ENCODE measurements around the gene MTPN.

Gene MTPN

DNA sequence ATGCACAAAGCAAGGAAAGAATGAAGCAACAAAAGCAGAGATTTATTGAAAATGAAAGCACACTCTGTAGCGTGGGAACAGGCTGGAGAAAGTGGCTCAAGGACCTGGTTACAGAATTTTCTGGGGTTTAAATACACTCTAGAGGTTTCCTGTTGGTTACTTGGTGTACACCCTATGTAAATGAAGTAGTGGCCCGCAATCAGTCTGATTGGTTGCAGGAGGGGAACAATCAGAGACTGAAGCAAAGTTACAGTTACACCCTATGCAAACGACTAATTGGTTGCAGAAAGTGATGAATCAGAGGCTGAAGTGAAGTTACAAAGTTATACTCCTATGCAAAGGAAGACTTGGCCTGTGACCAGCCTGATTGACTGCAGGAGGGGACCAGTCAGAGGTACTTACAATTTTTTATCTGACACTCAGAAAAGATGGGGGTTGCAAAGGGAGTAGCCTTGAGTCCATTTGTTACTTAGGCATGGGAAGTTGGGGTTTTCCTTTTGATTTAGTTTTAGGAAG is 3.6 kb upstream of the MTPN start:
- DNase-seq, result no peak

DNA sequence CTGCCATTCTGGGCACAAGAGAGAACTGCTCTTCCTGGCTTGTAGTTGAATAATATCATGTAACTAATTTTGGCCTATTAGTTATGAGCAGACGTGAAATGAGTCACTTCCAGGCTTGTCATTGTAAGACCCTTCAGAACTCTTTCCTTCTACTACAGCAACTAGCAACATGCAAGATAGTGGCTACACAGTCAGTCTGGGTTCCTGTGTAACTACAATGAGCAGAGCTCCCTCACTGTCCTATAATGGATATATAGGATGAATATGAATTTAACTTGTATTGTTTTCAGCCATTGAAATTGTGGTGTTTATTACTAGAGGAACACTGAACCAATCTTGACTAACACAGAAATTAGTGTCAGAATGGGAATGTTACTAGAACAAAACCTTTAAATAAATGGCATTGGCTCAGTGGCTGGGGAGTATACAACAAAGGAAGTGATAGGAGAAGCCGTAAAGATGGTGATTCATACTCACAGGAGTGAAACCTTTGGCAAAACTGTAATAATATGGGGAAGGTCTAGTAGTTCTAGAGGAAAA is 2.9 kb upstream of the MTPN start:
- DNase-seq, result no peak

DNA sequence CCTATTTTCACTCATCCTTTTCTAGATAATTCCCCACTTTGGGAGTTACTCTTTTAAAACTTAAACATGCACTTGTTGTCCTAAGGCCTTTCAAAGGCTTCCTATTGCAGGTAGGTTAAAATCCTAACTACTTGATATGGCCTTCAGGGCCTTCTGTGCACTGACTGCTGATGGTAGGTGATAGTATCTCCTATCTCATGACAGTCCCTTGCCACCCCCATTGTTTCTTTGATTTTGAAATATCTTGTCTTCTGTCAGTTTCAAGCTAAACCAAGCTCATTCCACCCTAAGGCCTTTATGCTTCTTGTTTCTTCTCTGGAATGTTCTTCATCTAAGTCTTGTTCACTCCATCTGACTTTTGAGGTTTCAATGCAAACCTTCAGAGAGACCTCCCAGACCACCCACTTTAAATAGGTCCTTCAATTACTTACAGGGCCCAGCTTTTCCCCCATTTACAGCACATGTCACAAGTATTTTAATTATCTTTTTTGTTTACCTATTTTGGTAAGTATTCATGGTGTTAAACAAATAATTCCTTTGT is 2.4 kb upstream of the MTPN start:
- DNase-seq, result no peak

DNA sequence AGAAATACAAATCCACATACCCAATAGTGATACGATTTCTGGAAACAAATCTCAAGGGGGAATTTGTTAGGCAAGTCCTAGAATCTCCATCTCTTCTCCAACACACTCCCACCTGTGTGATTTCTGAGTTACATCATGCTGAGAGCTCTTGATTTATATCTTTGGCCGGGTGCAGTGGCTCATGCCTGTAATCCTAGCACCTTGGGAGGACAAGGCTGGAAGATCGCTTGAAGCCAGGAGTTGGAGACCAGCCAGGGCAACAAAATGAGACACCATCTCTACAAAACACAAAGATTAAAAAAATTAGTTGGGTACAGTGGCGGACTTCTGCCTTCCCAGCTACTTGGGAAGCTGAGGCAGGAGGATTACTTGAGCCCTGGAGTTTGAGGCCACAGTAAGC is 1.5 kb upstream of the MTPN start:
- DNase-seq, result no peak

DNA sequence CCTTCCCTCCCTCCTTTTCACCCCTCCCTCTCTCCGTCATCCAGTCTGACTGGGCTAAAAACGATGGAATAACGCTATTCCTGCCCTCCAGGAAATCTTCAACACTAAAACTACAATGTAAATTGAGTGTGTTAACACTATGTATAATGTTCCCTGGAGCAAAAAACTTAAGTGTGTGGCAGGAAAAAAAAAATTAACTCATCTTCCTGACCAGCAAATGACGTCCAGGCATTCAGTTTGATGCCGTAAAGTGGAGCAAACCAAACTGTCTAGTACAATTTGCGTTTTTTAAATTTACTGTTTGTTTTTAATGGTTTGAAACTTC is 545 bp upstream of the MTPN start:
- no peak for DNase-seq

DNA sequence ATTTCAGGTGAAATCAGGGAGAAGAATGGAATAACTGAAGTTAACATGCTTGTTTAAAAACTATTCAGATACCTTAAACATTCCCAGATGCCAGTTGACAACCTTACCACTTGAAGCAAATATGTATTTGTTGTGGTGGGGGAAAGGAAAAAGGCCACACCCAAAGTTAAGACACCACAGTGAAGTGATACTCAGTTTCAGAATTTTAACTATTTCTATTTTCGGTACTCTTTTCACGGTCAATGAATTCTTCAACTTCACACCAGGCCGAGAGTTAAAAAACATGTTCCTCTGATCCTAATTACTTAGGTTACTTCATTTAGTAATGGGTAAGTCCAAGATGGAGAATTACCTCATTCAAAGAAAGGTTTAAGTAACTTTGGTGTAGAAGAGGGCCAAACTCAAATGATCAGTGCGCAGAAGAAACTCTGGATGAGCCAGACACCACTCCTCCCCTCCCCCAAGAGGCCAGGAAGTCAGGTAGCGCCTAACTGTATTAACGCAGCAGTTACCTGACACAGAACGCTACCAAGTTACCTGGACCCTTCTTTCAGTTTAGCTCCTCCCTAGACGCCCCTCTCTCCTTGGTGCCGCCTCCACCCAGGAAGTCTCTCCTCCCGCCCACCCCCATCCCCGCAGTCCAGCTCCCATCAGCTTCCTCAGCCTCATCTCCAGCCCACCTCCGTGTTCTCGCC is 700 bp downstream of the MTPN start:
- no peak for DNase-seq

DNA sequence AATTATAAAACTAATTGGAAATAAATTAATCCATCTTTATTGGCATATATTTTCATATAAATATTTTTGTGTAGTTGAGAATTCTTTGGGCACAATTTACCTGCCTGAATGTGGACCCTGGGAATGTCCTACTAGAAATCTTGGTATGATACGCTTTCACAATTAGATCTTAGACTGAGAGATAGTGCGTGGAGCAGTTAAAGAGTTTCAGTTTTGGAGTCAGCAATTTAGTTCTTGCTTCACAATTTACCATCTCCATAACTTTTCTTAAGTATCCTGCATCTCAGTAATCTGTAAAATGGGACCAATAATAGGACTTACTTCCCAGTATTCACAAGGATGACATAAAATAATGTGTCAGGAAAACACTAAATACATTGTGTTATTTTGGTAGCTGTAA is 2.0 kb downstream of the MTPN start:
- no peak for DNase-seq

DNA sequence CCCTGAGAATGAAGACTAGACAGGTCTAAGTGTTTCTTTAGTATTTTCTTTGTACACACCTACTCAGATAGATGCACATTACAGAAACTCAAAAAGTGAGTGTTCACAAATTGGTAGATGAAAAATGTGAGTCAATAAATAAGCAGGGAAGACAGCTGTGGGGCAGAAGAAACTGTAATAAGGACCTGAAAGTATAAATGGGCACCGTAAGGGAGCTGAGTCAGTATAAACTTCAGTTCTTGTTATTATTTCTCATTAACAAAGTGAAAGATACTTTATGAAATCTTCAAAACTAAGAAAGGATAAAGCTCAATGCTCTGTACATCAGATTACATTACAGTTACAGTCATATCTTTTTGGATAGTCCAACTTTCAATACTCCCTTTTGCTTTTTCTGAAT is 2.5 kb downstream of the MTPN start:
- no peak for DNase-seq

DNA sequence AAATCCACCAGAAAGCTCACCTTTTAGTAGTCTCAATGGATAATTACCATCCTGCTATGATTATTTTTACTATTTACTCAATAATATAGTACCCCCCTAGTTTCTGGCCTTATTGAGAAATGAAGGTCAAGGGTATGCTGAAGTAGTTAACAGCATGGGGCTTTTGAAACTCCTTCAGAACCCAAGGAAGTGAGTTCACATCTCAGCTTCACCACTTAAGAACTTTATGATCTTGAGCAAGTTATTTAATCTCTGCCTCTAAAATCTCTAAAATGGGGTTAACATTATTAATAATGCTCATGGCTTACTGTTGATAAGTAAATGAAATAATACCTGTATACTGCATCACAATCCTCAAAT is 5.8 kb downstream of the MTPN start:
- no peak for DNase-seq

DNA sequence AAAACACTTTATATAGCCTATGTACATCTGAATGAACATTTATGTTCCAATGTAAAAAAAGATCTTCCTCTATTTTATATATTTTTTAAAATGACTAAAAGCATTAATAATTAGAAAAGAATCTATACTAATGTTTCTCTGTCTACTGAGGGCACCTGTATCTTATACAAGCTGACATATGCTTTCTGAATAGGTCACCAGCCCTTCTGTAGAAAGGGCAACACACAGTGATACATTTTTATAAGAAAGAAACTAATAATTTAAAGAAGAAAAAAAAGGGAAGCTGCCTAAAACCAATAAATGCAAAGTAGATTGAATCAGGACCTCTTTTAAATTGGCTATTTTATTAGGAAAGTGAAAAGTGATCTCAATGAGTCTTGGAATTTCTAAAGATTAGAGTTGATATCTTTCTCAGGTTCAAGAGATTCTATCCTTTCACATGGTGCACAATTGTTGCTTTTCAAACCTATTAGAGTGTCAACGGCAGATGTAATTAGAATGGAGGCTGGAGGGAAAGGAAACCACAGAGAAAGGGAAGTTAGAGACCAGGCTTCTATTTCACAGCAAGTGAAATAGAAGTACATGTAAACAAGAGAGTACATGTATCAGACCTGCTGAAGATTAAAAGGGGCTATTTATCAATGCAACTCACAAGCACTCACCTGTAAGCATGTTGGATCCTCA is 6.3 kb downstream of the MTPN start:
- no peak for DNase-seq

DNA sequence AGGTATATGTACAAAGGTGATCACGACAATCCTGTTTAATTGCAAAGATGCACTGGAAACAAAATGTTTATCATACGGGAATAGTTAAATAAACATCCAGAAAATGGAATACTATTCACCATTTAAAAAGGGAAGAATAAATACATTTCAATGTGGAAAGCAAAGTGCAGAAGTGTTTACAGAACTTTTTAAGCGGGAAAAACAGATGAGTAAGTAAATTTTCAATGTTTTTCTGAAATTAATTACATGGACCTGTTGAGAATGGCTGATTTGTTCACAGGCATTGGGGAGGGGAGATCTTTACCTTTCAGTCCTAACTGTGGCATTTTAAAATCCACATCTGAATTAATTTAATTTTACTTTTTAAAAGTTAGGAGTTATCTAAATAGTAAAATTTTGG is 7.1 kb downstream of the MTPN start:
- DNase-seq, result no peak

DNA sequence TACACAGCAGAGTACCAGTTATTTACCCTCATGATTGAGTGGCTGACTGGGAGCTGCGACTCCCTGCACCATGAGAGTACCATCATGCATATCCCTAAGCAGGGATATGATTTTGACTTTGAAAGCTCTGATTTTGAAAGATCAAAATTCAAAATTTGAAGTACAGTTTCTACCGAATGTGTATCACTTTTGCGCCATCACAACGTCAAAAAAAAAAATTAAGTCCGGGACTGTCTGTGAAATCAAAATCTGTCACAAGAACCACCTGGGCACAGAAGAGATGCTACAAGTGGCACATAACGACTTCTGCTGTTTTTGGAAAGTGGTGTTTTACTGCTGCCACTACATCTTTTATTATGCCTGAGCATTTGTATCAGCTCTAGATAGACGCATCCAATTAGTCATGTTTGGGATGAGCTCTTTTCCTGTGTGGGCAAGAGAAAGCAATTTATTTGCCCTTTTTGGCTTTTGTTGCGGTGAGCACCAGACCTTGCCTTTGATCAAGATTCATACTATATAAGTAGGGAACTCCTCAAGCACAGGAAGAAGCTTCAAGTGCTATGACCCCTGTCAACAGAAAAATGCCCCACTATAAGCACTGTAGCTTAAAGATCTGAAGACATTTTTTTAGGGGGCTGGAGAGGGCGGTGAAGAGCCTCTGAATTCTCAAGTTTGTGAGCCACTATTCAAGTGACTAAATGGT is 10.7 kb downstream of the MTPN start:
- DNase-seq, result no peak

DNA sequence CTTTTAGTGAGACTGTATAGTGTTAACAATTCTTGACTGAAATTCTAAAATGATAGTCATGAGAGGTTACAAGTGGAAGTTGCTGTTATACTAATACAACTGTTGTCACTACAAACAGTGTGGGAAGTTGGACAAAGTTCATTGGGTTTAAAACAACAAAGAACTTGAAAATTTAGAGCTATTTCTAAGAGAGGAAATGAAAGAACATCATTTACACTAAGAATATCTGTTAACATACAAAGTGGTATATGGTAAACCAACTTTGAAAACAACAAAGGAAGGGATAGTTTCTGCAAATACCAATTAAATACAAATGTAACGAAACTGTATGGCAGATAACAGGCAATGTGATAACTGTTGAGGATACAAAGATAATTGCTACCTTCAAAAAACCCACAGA is 11.6 kb downstream of the MTPN start:
- DNase-seq, result no peak

DNA sequence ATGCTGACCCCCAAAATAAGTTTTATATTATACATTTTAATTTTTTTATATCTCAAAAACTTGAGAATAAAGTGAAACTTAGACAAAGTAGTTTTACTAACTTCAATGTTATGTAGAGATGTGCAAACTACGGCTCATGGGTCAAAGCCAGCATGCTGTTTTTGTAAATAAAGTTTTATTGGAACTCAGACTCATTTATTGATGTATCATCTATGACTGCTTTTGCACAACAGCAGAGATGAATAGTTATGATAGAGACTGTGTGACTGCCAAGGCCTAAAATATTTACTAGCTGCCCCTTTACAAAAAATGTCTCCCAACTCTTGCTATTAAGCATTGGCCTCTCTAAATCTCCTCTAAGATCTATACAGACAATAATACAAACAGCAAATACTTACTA is 12.4 kb downstream of the MTPN start:
- no peak for DNase-seq

DNA sequence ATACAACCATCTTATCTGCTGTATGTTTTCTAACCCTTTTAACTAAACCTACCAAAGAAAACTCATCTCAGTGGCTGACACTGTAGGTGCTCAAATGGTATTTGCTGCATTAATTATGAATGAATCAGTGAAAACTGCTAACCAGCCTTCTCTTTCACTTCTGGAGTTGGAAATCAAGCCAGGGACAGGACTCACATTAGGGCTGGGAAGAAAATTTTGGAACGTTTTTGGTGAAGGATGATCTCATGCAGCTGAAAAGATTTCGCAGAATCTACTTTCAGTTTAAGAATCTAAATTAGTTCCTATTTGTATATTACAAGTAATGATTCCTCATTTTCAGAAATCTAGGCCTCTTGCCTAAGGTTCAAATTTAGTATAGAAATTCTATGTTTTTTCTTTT is 12.9 kb downstream of the MTPN start:
- DNase-seq, result no peak

DNA sequence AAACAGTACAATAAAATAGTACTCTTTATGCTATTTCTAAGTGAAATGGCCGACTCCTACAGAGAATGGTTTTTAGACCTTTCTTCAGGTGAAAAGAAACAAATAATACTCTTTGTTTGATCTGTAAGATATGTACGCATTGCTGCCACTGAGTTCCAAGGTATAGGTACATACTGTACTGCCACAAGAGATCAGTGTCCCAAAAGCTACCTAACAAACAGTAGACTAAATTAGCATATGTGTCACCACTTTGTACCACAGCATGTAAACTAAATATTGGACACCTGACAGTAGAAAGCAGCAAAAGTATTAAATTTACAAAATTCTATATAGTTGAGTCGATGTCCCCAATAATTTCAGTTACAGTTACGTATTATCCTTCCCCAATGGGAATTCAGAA is 14.4 kb downstream of the MTPN start:
- no peak for DNase-seq

DNA sequence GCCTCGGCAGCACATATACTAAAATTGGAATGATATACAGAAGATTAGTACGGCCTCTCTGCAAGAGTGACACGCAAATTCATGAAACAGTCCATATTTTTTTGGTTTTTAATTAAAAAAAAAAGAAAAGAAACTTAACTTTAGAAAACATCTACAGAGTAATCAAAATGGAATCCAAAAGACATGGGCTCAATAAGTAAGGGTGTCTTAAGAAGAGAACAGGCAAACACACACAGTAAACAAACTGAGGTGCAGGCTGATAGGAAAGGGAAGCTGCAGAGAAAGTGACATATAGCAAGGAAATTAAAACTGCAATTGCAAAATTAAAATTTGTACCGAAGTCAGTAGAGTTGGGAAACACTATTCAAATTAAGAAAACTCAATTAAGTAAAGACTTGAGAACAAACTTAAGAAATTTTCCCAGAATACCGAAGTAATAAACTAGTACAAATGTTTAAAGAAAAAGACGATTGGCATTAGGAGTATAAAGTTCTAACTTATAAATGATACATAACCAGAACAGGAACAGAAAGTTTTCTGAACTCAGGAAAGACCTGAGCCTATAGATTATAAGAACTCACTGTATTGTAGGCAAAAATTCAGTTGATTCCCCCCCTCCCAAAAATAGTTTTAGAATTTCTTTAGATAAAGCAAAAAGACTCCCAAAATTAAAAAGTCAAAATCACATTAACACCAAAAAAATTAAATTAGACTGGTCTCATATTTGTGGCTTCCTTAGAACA is 16.3 kb downstream of the MTPN start:
- DNase-seq, result no peak

DNA sequence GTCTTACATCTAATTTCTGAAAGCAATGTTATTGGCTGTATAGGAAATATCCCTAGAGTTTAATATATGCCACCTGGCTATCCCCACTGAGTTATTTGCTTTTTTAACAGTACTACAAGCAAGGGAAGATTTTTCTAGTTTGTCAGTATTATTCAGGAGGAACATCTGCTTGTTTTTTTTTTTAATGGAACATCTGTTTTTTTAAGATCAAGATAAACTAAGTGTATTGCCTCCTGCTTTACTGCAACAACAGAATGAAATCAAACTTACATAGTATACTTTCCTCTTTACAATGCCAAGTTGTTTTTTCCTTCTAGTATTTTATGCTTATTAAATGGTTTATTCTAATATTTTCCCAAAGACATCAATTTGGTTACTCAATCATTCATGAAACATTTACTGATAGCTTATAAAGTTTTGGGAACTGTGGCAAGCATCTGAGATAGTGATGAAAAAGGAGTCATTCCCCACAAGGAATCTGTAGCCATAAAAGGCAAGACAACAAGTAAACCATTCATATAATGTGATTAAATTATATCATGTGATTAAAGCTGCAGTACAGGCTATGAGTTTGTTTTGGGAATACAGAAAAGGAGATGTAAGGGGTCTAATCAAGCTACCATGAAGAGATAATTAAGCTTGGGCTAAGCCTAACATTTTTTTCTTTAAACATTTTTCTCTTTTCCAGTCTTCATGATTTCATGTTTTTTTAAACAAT is 17.4 kb downstream of the MTPN start:
- no peak for DNase-seq

DNA sequence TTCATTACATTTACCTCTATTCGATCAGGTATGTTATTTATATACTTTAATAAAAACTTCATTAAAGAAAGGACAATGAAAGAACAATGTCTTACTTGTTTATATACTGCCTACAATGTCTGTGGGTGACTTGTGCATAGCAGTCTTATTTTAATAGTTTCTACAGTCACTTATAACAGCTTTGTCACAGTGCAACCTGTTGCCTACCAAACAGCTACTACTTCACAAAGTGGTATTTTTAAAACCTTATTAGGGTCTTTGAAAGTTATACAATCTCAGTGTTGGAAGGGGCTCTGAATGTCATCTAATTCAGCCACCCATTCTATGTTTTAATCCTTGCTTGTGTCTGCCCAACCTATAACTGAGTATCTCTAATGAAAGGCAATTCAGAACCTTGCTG is 19.0 kb downstream of the MTPN start:
- no peak for DNase-seq

DNA sequence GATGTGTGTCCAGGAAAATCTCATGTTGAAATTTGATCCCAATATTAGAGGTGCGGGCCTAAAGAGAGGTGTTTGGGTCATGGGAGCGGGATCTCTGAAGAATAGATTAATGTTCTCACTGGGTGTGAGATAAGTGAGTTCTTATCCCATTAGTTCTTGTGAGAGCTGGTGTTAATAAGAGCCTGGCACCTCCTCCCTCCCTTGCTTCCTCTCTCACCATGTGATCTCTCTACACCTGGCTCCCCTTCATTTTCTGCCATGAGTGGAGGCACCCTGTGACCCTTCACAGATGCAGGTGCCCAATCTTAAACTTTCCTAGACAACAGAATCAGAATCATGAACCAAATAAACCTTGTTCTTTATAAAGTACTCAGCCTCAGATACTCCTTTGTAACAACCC is 19.5 kb downstream of the MTPN start:
- DNase-seq, result no peak

DNA sequence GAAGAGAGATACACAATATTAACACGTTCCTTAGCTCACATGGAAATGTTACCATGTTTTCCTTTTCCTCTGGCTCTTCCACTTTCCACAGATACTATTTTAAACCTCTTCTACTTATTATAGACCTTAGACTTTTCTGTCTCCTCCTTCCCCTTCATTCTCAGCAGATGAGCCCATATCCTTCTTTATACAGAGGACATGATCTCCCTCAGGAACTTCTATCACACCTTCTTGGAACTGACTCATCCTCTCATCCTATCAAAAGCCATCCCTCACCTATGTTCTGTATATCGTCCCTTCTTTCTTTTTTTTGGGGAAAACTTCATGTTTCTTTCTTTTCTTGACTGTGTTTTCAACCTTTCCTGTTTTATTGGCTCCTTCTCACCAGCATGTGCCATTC is 20.8 kb downstream of the MTPN start:
- no peak for DNase-seq

DNA sequence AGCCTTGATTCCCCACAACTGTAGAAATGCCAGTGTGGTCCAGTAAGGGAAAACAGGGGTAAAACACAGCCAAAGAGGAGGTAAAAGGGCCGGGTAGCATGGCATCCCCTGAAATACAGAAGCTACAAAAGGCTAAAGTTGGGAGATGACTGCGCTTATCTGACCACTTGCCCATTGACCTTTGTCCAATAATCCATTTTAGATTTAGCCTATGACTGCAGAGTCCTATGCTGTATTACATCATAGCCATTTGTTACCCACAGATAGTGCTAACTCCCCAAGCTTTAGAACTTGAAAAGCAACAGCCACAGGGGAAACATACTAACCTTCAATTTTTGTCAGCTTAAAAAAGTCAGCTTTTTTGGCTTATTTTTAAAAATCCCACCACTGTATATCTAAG is 26.2 kb downstream of the MTPN start:
- DNase-seq, result no peak

DNA sequence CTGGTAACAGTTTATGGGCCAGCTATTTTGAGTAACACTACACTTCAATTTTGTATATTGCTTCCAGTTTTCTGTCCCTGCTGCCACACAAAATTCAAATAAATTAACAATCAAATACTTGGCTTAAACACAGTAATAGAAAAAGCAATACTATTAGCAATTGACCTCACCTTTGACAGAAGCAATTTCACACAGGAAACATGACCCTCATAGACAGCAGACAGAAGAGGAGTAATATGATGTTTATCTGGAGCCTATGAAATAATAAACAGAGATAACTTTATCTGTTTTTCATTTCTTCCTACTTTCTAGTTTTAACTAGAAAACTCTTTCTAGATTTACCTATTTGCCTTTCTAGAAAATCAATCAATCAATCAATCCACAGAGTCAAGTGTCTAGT is 26.7 kb downstream of the MTPN start:
- DNase-seq, result no peak

All from DMS153 (cell line).